GM21528 (cell line): ENCODE data around the gene ENOX1.
"Not testable (repeated sequence)": the region's sequence is repeated elsewhere in the genome, so short reads cannot be mapped to it uniquely, and the experiment has no call there.

Source experiments
- ATAC-seq: cut with Tn5 transposase; IDR thresholded peaks from one replicate; pipeline ENCODE4 v1.9.1; 2021; ENCODE audit warnings: mild to moderate bottlenecking, moderate library complexity; ENCODE audit not compliant: unreplicated experiment, low FRiP score

Gene ENOX1

DNA sequence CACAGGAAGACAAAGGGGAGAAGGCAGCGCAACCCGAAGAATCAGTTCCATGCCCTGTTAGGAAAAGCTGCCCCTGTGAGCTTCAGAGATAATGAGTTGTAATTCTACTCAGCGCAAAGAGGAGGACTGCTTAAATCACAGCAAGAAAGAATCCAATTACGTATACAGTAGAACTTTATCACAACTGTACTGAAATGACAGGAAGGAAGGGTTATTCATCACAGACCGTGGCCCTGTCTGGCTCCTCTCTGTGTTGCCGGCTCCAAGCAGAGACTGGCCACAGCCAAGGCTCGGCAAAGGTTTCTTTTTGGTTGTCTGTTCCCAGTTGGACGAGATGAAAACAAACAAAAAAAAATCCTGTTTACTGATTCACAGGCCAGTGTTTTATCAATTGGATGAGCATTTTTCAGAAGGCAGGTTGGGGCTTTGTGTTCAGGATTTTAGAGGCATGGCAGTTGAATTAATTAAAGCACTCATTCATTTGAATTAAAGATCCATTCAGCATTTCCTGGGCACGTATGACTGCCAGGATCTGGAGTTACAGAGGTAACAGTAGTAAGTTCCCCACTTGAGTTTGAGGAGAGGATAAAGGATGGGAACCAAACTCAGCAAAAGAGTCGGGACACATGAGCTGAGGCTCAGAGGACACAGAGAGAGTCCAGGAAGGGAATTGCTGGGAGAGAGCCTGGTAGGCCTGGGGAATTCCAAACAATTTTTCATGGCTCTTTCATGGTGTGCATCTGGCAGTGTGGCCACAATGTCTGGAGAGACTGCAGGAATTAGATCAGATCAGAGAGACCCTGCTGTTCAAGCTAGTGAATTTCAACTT, 422.3 kb downstream of the ENOX1 start:
- ATAC-seq = no peak

- ATAC-seq = no peak
Measured at GRCh38 chr13:43363156-43363953, 423.4 kb downstream of the ENOX1 start.

DNA sequence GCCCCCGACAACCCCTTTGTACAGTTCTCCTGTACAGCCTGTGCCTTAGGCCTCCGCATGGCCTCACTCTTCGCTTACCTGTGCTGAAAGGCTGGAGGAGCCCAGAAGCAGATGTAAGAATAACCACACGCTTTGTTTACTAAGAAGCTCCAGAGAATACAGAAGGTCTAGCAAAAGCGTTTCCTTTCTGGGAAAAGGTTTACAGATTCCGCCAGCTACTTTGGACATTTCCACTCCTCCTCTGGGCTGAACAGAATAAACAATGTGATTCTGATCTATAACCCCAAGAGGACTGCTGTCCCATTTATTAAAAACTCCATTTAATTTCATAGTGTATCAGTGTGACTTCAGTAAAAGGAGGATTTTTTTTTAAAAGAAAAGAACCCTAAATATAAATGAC, 424.2 kb downstream of the ENOX1 start:
- no peak for ATAC-seq

GRCh38 chr13:43360892-43361610, 425.7 kb downstream of the ENOX1 start:
- no peak for ATAC-seq

DNA sequence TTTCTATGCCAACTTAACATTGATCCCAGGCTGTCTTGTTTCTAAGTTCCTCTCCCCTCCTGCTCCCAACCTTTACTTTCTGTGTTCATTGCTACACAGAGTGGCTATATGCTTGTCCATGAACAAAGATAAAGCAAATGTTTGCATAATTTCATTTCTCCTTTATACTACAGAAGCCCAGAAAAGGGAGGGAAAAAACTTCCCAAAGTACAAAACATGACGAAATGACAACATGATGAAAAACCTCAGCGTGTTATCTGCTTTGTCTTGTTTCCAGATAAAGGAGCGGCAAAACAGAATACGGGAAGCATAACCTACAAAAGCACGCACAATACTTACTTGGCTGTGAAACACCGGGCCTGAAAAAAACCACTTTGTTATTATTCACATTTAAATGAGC, 426.6 kb downstream of the ENOX1 start:
- ATAC-seq = no peak

- ATAC-seq = no peak
Measured at GRCh38 chr13:43359536-43359935, 427.2 kb downstream of the ENOX1 start.

- ATAC-seq = no peak
Measured at GRCh38 chr13:43357564-43357963, 429.2 kb downstream of the ENOX1 start.

DNA sequence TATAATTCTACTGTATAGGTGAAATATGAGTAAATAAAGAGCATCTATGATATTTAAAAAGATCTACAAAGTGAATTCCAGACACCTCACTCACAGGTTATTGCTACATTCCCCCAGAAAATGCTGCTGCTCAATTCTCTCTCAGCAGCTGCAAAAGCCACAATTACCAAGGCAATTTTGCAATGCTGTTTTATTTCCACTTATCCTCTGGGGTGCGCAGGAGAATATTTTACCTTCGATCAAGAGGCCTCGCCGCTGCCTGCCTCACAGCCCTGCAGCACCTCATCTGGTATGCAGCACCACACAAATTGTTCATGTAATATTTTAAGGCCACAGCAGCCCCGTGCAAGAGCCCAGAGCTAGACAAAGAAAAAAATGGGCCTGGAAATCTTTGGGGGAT, 430.2 kb downstream of the ENOX1 start:
- ATAC-seq = no peak

DNA sequence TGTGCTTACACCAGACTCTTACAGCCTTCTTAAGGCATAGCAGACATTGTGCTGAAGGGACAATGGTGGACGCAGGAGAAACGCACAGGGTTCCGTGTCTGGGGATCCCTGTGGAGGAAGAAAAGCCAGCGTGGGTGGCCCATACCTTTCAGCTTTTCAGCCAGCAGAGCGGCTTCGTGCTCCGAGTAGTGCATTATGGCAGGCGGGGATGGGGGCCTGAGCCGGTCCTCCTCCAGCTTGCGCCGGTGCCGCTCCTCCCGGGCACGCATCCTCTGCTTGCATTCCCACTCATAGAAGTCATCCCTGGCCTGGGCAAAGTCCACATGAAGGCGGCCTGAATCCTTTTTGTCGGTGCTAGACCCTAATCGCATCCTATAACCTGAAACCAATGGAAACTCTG, 431.0 kb downstream of the ENOX1 start:
- no peak for ATAC-seq

DNA sequence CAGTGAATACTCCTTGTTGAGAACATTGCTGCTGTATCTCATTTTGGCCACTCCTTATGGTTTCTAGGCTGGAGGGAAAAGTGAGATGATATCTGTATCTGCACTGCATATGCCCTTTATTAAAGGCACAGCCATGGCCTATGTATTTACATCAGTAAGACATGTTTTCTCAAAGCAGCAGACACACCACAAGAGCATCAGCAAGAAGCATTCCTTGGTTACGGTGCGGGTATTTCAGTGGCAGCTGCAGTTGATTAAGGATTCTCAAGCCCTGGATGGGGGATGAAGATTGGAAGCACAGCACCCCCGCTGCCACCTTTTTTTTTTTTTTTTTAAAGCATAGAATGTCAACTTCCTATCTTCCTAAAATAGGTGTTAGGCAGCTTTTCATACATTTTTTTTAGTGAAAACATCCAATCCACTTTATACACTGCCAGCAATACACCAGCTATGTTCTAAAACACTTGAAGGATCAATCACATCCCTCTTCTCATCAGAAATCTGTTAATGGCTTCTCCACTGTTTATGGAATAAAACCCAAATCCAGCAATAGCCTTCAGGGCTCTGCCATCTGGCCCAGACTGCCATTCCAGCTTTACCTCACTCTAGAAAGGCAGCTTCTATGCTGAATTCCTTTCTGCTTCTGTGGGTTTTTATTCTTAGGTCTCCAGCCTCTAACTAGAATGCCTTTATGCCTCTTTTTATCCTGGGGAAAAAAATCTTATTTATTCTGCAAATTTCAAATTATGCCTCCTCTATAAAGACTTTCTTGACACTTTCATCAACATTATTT, 432.4 kb downstream of the ENOX1 start:
- no peak for ATAC-seq

DNA sequence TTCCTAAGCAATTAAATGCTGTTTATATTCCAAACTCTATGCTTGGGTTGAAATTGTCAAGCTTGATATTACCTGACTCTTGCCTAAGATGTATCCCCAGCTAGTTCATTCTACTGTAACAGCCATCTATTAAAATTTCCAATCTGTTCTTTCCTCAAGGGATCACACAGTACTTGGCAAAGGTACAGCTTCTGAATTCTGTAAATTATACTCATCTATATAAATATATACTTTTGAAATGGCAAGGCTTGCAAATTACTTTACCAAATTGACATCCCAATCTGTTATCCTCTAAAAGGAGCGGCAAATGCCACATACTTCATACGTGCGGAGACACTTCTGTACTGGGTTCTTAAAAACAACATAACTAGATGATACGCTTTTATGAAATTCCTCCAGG, 433.1 kb downstream of the ENOX1 start:
- ATAC-seq = no peak

GRCh38 chr13:43351612-43352011, 435.2 kb downstream of the ENOX1 start:
- ATAC-seq = not testable (repeated sequence)

GRCh38 chr13:43348397-43348796, 438.4 kb downstream of the ENOX1 start:
- no peak for ATAC-seq

DNA sequence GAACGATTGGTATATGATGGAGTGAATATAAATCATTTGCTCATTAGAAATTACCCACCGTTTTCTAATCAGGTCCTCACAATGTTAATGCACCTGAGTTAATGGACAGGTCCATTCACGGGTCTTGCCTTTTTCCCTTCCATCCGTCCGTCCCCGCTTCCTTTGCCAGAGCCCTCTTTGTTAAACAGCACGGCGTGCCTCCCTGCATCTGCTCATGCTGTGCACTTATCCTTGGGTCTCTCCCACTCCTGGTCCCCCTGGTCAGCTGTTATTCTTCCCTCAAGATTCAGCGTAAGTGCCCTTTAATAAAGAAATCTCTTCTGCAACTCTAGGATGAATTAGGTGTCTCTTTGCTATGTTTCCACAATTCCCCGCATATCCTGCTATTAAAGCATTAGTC, 438.9 kb downstream of the ENOX1 start:
- ATAC-seq = no peak

DNA sequence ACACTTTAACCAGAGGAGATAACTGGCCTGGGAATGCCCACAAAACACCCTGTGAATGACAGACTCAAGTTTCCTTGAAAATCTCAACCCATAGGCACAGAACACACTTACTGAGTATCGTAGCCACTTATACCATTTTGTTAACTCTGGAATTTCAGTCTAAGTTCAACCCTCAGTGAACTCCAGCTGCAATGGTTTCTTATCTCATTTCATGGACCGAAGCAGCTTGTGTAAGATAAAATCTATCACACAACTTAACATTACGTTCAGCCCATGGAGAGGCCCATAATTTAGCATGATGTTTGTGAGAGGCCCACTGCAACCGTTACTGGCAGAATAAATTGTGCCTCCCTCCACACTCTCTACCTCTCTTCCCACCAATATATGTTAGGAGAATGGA, 440.3 kb downstream of the ENOX1 start:
- no peak for ATAC-seq

DNA sequence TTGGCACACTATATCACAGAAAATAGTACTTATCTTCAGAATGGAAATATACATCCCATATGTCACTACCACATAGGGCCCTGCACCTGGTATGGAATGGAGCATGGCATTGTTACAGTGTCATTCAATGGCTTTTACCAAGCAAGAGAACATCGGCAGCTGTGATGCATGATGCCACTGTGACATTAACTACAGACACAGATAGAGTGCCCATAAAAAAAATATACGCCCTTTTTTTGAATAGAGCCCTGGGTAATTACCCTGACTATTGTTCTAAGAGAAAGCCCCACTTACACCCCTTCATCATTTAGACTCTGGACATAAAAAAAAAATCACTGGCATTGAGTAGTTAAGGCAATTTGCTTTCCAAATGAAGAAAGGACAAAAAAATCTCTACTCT, 443.1 kb downstream of the ENOX1 start:
- ATAC-seq = no peak

DNA sequence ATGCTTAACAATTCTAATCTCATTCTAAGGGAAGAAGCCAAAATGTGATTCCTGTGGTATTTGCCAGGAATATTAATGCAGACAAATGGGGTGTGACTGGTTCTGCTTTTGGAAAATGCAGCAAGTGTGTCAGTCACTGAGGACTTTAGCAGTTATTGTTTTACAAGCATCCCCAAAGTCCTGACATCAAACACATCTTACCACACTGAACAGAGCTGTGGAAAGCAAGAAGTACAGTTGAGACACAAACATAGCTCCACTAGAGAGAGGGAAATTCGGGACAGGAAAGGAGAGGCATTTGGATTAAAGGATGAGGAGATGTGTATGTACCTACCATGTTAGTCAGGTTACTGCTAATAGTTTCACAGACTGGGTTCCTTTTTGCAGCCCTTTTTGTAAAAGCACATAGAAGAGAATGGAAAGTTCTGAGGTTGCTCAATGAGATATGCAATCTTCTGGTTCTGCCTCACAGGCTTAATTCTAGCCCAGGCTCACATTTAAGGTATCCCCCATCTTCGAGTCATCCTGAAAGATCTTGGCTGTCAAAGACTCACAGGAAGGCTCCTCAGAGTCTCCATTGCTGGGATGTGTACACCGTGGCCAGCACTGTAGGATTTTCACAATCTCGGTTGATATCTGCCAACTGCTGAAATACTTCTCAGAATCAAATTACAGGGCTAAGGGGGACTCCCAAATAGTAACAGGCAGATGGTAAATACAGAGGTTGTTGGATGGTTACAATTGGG, 446.8 kb downstream of the ENOX1 start:
- ATAC-seq = no peak

DNA sequence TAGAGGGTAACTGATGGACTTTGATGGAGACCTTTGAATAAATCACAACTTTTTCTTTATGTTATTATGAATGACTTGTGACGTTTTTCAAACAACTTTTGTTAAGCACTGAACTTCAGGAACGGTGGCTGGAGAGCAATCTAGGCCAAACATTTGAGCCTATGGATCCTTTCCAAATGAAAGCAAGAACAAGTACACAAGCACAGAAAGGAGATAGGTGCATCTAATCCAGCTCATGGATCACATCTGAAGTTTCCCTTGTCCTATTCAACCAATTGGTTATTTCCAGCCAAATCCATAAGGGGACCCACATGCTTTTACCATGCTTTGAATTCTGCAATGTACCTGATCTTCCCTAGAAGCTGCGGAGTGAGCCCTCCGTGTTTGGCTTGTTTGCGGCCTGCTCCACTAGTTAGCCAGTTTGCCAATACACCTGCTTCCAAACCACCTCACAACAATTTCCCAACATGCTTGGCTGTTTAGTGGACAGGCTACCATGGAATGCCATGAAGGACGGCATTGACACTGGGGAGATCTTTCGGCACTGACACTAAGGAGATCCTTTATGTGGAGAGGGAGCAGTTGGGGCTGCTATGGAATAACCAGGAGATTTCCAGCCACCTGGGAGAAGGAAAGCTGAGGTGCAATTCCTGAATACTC, 447.5 kb downstream of the ENOX1 start:
- ATAC-seq = no peak

DNA sequence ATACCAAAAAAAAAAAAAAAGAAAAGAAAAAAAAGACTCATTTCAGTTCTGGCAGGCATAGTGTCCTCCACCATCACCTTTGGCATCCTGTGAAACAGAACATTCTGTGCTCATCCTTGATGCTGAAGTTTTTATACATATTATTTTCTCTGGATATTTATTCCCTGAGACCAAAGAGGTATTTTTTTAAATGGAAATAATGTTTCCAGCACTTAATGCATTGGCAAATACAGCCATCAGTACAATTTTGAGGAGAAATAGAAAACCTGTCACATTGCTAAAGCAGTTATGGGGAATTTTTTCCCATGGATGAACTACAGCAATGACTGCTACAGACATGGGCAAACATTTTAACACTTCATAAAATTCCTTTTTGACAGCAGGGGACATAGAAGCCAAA, 451.0 kb downstream of the ENOX1 start:
- no peak for ATAC-seq
